HG03575 (cell line): ENCODE measurements around the gene ERCC3.

Experiments used
- ATAC-seq: cut with Tn5 transposase; IDR thresholded peaks from one replicate; pipeline ENCODE4 v1.9.1; 2021; ENCODE audit not compliant: unreplicated experiment, insufficient number of reproducible peaks, low FRiP score; ENCODE audit errors: extremely low read depth

Gene ERCC3

GRCh38 chr2:127293748-127294562 lies at the start of gene ERCC3:
ERCC3 (minus strand) TSS chr2:127294144; CDS start chr2:127294081, 63 bp downstream.
- ATAC-seq, result peak; percentile 87

GRCh38 chr2:127343277-127343676 lies 49.3 kb upstream of the ERCC3 start:
- ATAC-seq, result no peak

- no peak for ATAC-seq
Measured at GRCh38 chr2:127342101-127342500, 48.2 kb upstream of the ERCC3 start.

- no peak for ATAC-seq
Measured at GRCh38 chr2:127332335-127332734, 38.4 kb upstream of the ERCC3 start.

GRCh38 chr2:127330753-127331152 lies 36.8 kb upstream of the ERCC3 start:
- ATAC-seq, result no peak

GRCh38 chr2:127326289-127326945 lies 32.5 kb upstream of the ERCC3 start:
- no peak for ATAC-seq

GRCh38 chr2:127324635-127325034 lies 30.7 kb upstream of the ERCC3 start:
- no peak for ATAC-seq

GRCh38 chr2:127321303-127321702 lies 27.4 kb upstream of the ERCC3 start:
- no peak for ATAC-seq

- ATAC-seq, result no peak
Measured at GRCh38 chr2:127320586-127321275, 26.8 kb upstream of the ERCC3 start.

- no peak for ATAC-seq
Measured at GRCh38 chr2:127320067-127320466, 26.1 kb upstream of the ERCC3 start.

GRCh38 chr2:127314193-127314988 lies 20.4 kb upstream of the ERCC3 start:
- ATAC-seq, result no peak

GRCh38 chr2:127313406-127313805 lies 19.5 kb upstream of the ERCC3 start:
- ATAC-seq, result peak; percentile 87

- no peak for ATAC-seq
Measured at GRCh38 chr2:127310980-127311379, 17.0 kb upstream of the ERCC3 start.

- ATAC-seq, result no peak
Measured at GRCh38 chr2:127309468-127309867, 15.5 kb upstream of the ERCC3 start.

GRCh38 chr2:127308586-127309138 lies 14.7 kb upstream of the ERCC3 start:
- no peak for ATAC-seq

GRCh38 chr2:127305990-127306585 lies 12.1 kb upstream of the ERCC3 start:
- no peak for ATAC-seq

GRCh38 chr2:127302168-127302567 lies 8.2 kb upstream of the ERCC3 start:
- no peak for ATAC-seq

GRCh38 chr2:127293386-127293747 lies 577 bp downstream of the ERCC3 start:
- no peak for ATAC-seq

- ATAC-seq, result no peak
Measured at GRCh38 chr2:127288274-127288673, 5.7 kb downstream of the ERCC3 start.
